Measurements from ENCODE around the gene LDLRAD4. TPM values are rescaled to one million over a fixed set of nuclear protein-coding genes. Genes with fewer than 3 reads are reported as not detected.

The LDLRAD4 gene
- total RNA-seq, 1 experiment from 2014 or later: 3.6 TPM

- Histone ChIP-seq H3K4me3 (ENCODE audit: low read depth, low read length, poor library complexity, severe bottlenecking) (no peak overlapping the region), H3K9me3 (ENCODE audit: low read depth, low read length, poor library complexity, severe bottlenecking) (no peaks in the 10 kb centered on the region), H3K4me1 (ENCODE audit: insufficient read depth, low read length, poor library complexity, severe bottlenecking) (no peaks in the 10 kb centered on the region), H3K27ac (ENCODE audit: low read depth, low read length, poor library complexity, severe bottlenecking) (no peak overlapping the region), H3K36me3 (ENCODE audit: insufficient read depth, low read length, poor library complexity, severe bottlenecking) (no peaks in the 10 kb centered on the region), H3K27me3 (replicated peaks; ENCODE audit: insufficient read depth, low read depth, low read length, poor library complexity) (no peaks in the 10 kb centered on the region)
- intact Hi-C loops (cut with micrococcal nuclease; ENCODE audit: unreplicated experiment): no loop called here
- BruUV-seq (replicated peaks): no TSS peak
- POLR2A ChIA-PET (ENCODE audit: low non-redundant PET): no interaction called here
- DNase-seq (ENCODE audit: low spot score): no peak
- CTCF ChIA-PET: no interaction called here
- TF ChIP-seq EZH2 (IDR thresholded peaks at IDR 0.05; ENCODE audit: borderline replicate concordance, low read depth, low read length, poor library complexity, severe bottlenecking): no peak
- TF ChIP-seq, protein P1, sequence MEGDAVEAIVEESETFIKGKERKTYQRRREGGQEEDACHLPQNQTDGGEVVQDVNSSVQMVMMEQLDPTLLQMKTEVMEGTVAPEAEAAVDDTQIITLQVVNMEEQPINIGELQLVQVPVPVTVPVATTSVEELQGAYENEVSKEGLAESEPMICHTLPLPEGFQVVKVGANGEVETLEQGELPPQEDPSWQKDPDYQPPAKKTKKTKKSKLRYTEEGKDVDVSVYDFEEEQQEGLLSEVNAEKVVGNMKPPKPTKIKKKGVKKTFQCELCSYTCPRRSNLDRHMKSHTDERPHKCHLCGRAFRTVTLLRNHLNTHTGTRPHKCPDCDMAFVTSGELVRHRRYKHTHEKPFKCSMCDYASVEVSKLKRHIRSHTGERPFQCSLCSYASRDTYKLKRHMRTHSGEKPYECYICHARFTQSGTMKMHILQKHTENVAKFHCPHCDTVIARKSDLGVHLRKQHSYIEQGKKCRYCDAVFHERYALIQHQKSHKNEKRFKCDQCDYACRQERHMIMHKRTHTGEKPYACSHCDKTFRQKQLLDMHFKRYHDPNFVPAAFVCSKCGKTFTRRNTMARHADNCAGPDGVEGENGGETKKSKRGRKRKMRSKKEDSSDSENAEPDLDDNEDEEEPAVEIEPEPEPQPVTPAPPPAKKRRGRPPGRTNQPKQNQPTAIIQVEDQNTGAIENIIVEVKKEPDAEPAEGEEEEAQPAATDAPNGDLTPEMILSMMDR (conservative IDR thresholded peaks at IDR 0.05; ENCODE audit: low read depth, low read length): no peak
Observed at GRCh38 chr18:13393338-13393737, 174.8 kb downstream of the LDLRAD4 start.

- ChIA-PET CTCF (no interaction called here), POLR2A (ENCODE audit: low non-redundant PET) (no interaction called here)
- Histone ChIP-seq H3K27ac (ENCODE audit: low read depth, low read length, poor library complexity, severe bottlenecking) (no peak overlapping the region), H3K4me3 (ENCODE audit: low read depth, low read length, poor library complexity, severe bottlenecking) (no peak overlapping the region), H3K4me1 (ENCODE audit: insufficient read depth, low read length, poor library complexity, severe bottlenecking) (no peaks in the 10 kb centered on the region), H3K27me3 (replicated peaks; ENCODE audit: insufficient read depth, low read depth, low read length, poor library complexity) (no peaks in the 10 kb centered on the region), H3K9me3 (ENCODE audit: low read depth, low read length, poor library complexity, severe bottlenecking) (no peaks in the 10 kb centered on the region), H3K36me3 (ENCODE audit: insufficient read depth, low read length, poor library complexity, severe bottlenecking) (no peaks in the 10 kb centered on the region)
- BruUV-seq (replicated peaks): no TSS peak
- no peak for TF ChIP-seq EZH2 (IDR thresholded peaks at IDR 0.05; ENCODE audit: borderline replicate concordance, low read depth, low read length, poor library complexity, severe bottlenecking)
- TF ChIP-seq, protein P1 (conservative IDR thresholded peaks at IDR 0.05; ENCODE audit: low read depth, low read length): no peak
- DNase-seq (ENCODE audit: low spot score): no peak
- intact Hi-C loops (cut with micrococcal nuclease; ENCODE audit: unreplicated experiment): no loop called here
Observed at GRCh38 chr18:13394801-13395200, 176.2 kb downstream of the LDLRAD4 start.

- TF ChIP-seq, protein P1 (conservative IDR thresholded peaks at IDR 0.05; ENCODE audit: low read depth, low read length): no peak
- TF ChIP-seq EZH2 (IDR thresholded peaks at IDR 0.05; ENCODE audit: borderline replicate concordance, low read depth, low read length, poor library complexity, severe bottlenecking): no peak
- Histone ChIP-seq H3K36me3 (ENCODE audit: insufficient read depth, low read length, poor library complexity, severe bottlenecking) (no peaks in the 10 kb centered on the region), H3K4me3 (ENCODE audit: low read depth, low read length, poor library complexity, severe bottlenecking) (no peak overlapping the region), H3K27ac (ENCODE audit: low read depth, low read length, poor library complexity, severe bottlenecking) (no peak overlapping the region), H3K9me3 (ENCODE audit: low read depth, low read length, poor library complexity, severe bottlenecking) (no peaks in the 10 kb centered on the region), H3K4me1 (ENCODE audit: insufficient read depth, low read length, poor library complexity, severe bottlenecking) (no peaks in the 10 kb centered on the region), H3K27me3 (replicated peaks; ENCODE audit: insufficient read depth, low read depth, low read length, poor library complexity) (no peaks in the 10 kb centered on the region)
- ChIA-PET POLR2A (ENCODE audit: low non-redundant PET) (interaction anchor here (0.6 kb wide), 2 partner anchors 13 to 57 kb away, joined by 3 to 4 read pairs; no protein-coding TSS in a partner anchor), CTCF (no interaction called here)
- BruUV-seq (replicated peaks): no TSS peak
- no peak for DNase-seq (ENCODE audit: low spot score)
- intact Hi-C loops (cut with micrococcal nuclease; ENCODE audit: unreplicated experiment): no loop called here
Observed at GRCh38 chr18:13395577-13395976, 177.0 kb downstream of the LDLRAD4 start.

All from A673 (cell line).